ENCODE results near the gene TBC1D1. TPM values are rescaled to one million over a fixed set of nuclear protein-coding genes. Genes with fewer than 3 reads are reported as not detected.

Gene TBC1D1
- total and polyA plus RNA-seq, 10 donors: 49.3 to 142 (median 95.5) TPM

DNA sequence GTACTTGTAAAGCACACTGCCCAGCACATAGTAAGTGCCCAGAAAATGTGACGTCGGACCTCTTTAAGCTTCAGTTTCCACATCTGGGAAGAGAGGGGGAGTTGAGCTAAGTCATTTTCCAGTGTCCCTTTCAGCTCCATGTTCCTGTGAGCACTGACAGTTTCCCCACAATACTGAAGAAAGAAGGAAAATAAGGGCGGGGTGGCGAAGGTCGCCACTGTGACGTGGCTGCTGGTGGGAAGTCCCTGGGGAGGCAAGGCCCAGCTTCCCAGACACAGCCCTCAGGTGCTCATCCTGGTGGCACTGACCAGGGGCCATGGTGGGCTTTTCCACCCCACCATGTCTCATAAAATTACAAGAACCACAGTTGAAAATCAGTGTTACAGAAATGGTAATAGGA, 191.1 kb downstream of the TBC1D1 start:
- intact Hi-C loops (cut with DNase I; ENCODE audit: low total_unique reads): no loop called here
- DNase-seq: no peak
- H3K27ac ChIP-seq: peak overlapping the region in 7 of 8 donors; percentile 7 to 81 (median 46)
- H3K4me3 ChIP-seq: no peak overlapping the region
- H3K36me3 ChIP-seq: peaks cover 0 to 88% (median 2%) of the 10 kb centered on the region in 6 donors
- H3K9me3 ChIP-seq: no peaks in the 10 kb centered on the region
- H3K4me1 ChIP-seq: peaks cover 0 to 81% (median 34%) of the 10 kb centered on the region in 6 donors
- TF ChIP-seq, protein P1, sequence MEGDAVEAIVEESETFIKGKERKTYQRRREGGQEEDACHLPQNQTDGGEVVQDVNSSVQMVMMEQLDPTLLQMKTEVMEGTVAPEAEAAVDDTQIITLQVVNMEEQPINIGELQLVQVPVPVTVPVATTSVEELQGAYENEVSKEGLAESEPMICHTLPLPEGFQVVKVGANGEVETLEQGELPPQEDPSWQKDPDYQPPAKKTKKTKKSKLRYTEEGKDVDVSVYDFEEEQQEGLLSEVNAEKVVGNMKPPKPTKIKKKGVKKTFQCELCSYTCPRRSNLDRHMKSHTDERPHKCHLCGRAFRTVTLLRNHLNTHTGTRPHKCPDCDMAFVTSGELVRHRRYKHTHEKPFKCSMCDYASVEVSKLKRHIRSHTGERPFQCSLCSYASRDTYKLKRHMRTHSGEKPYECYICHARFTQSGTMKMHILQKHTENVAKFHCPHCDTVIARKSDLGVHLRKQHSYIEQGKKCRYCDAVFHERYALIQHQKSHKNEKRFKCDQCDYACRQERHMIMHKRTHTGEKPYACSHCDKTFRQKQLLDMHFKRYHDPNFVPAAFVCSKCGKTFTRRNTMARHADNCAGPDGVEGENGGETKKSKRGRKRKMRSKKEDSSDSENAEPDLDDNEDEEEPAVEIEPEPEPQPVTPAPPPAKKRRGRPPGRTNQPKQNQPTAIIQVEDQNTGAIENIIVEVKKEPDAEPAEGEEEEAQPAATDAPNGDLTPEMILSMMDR (IDR thresholded peaks at IDR 0.05 in 8 of 11, conservative IDR thresholded peaks at IDR 0.05 in 3 of 11): no peak
- TF ChIP-seq POLR2AphosphoS5 (IDR thresholded peaks at IDR 0.05) (no peak), POLR2A (IDR thresholded peaks at IDR 0.05) (no peak)
- H3K27me3 ChIP-seq (replicated peaks in 1 of 7): no peaks in the 10 kb centered on the region
- 86 to 88% (median 87%) methylated on average over 6 of the region's 6 CpGs for WGBS, 5 donors

DNA sequence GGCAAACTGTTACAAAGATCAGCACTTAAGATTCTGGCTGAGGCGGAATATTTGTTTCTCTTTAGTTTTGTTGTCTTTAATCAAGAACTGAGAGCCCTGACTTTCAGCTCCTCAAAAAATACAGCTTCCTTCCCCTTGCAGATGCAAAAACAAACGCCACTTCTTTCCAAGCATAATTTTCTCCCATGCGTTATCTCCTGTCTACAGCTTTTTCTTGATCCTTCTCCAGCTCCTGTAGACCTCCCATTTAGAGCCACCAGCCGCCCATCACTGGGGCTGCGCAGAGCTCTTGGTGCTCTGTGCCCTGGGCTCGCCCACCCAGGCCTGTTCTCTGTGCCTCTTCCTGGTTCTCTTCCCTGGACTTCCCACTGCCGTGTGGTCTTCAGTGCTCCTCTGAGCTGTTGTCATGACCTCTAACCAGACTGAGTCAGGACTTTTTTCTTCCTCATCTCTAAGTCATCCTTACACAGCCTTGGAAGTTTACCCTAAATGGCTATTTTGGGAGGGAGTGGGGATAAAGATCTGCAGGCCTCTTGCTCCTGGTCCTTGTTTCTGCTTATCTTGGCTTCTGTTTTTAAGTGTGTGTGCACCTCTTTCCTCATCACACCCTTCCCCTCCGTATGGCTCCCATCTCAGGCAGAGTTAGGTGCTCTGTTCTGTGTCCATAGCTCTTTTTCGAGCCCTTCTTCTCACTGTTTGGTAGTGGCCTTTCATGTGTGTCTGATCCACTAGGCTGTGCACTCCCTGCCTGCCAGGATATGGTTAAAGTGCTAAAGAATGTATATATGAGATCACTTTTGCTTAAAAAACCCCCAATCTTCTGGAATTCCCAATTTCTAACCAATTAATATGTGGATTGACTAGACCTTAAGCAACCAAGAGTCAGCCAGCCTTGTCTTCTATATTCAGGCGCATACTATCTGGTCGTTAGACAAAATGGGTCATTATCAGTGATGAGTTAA, 191.8 kb downstream of the TBC1D1 start:
- H3K27ac ChIP-seq: peak overlapping the region in 7 of 8 donors; percentile 7 to 81 (median 46)
- TF ChIP-seq, protein P1 (IDR thresholded peaks at IDR 0.05 in 8 of 11, conservative IDR thresholded peaks at IDR 0.05 in 3 of 11): no peak
- TF ChIP-seq POLR2A (IDR thresholded peaks at IDR 0.05) (no peak), POLR2AphosphoS5 (IDR thresholded peaks at IDR 0.05) (peak in 2 of 3 donors; percentile 49 to 56)
- WGBS, 5 donors: 68 to 85% (median 73%) methylated on average over 11 of the region's 11 CpGs
- no peaks in the 10 kb centered on the region for H3K27me3 ChIP-seq (replicated peaks in 1 of 7)
- no peak for DNase-seq
- peaks cover 0 to 88% (median 2%) of the 10 kb centered on the region in 6 donors for H3K36me3 ChIP-seq
- H3K4me1 ChIP-seq: peaks cover 0 to 74% (median 34%) of the 10 kb centered on the region in 6 donors
- H3K9me3 ChIP-seq: no peaks in the 10 kb centered on the region
- intact Hi-C loops (cut with DNase I; ENCODE audit: low total_unique reads): no loop called here
- H3K4me3 ChIP-seq: no peak overlapping the region

DNA sequence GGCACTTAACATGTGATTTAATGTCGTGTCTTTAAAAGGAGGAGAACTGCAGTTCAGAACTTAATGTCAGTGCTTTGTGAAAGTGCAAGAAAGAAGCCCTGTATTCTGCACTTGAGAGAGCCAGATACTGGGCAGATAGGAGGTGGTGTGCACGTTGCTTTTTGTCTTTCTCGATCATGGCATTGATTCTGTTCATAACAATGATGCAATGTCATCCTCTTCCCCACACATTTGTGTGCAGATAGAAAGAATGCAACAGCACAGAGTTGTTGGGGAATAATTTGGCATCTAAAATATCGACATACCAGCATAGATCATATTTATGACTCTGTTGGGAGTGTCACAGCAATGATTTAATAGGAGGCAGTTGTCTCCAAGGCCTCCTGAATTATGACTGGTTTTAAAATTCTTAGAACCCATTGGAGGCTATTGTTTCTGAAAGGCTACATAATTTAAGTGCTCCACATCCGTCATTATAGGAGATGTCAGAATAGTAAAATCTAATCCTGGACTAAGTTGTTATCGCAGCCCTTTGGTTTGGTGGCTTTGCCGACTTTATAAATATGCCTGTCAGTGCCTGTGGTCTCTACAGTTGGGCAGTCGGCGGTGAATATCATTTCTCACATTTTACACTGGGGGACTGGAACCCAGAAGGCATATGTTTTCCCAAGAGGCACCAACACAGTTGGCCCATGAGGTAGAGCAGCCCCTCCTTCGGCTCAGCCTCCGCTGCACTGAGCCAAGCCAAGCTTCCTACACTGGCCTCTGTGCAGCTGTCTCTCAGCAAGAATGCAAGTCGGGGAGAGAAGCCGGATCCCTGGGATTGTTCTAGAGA, 194.2 kb downstream of the TBC1D1 start:
- H3K36me3 ChIP-seq: peaks cover 0 to 90% (median 9%) of the 10 kb centered on the region in 6 donors
- 67 to 85% (median 78%) methylated on average over 9 to 13 of the region's 13 CpGs for WGBS, 5 donors
- no peak for DNase-seq
- TF ChIP-seq, protein P1 (IDR thresholded peaks at IDR 0.05 in 8 of 11, conservative IDR thresholded peaks at IDR 0.05 in 3 of 11): no peak
- TF ChIP-seq POLR2AphosphoS5 (IDR thresholded peaks at IDR 0.05): no peak
- no peak for TF ChIP-seq POLR2A (IDR thresholded peaks at IDR 0.05)
- H3K27me3 ChIP-seq (replicated peaks in 1 of 7): no peaks in the 10 kb centered on the region
- H3K9me3 ChIP-seq: no peaks in the 10 kb centered on the region
- H3K27ac ChIP-seq: peak overlapping the region in 3 of 8 donors; percentile 3 to 80 (median 46)
- peaks cover 0 to 51% (median 33%) of the 10 kb centered on the region in 6 donors for H3K4me1 ChIP-seq
- intact Hi-C loops (cut with DNase I; ENCODE audit: low total_unique reads): no loop called here
- H3K4me3 ChIP-seq: no peak overlapping the region

Measured in spleen (tissue), 11 donors.